ENCODE data around the gene RFT1. TPM values are rescaled to one million over a fixed set of nuclear protein-coding genes. Genes with fewer than 3 reads are reported as not detected.

The RFT1 gene
- total RNA-seq, 4 donors from 2014 or later: 6.8 to 10.3 (median 9.0) TPM

GRCh38 chr3:53114412-53115074, 15.7 kb downstream of the RFT1 start:
- intact Hi-C loops (cut with DNase I): loop anchor here (1.0 kb wide), 1 partner anchor 81 kb away; no protein-coding TSS in a partner anchor
- TF ChIP-seq POLR2A (IDR thresholded peaks at IDR 0.05; ENCODE audit: low read depth) (no peak), CTCF (IDR thresholded peaks at IDR 0.05) (no peak), EP300 (IDR thresholded peaks at IDR 0.05) (no peak), POLR2AphosphoS5 (IDR thresholded peaks at IDR 0.05) (no peak)

GRCh38 chr3:53114011-53114400, 16.2 kb downstream of the RFT1 start:
- Histone ChIP-seq H3K4me1 (peaks cover 9 to 41% (median 35%) of the 10 kb centered on the region in 4 donors), H3K9me3 (no peaks in the 10 kb centered on the region), H3K36me3 (peaks cover 13 to 63% (median 49%) of the 10 kb centered on the region in 4 donors), H3K4me3 (no peak overlapping the region), H3K27me3 (no peaks in the 10 kb centered on the region), H3K27ac (replicated peaks in 1 of 4) (peak overlapping the region; percentile 41 to 75 (median 70))
- TF ChIP-seq EP300 (IDR thresholded peaks at IDR 0.05) (no peak), POLR2AphosphoS5 (IDR thresholded peaks at IDR 0.05) (peak in 1 of 2 donors; percentile 25), CTCF (IDR thresholded peaks at IDR 0.05) (peak; percentile 87 to 91 (median 88))
- 10% methylated on average over 5 of the region's 5 CpGs for WGBS
- DNase-seq (ENCODE audit: extremely low spot score): peak; percentile 96
- intact Hi-C loops (cut with DNase I): loop anchor here (1.0 kb wide), 1 partner anchor 81 kb away; no protein-coding TSS in a partner anchor

More at GRCh38 chr3:53114412-53115074, 15.7 kb downstream of the RFT1 start:
- no peaks in the 10 kb centered on the region for H3K9me3 ChIP-seq
- peak overlapping the region in 3 of 4 donors; percentile 41 to 75 (median 73) for H3K27ac ChIP-seq (replicated peaks in 1 of 4)
- 78% methylated on average over 5 of the region's 5 CpGs for WGBS
- H3K4me1 ChIP-seq: peaks cover 9 to 35% (median 30%) of the 10 kb centered on the region in 4 donors
- H3K36me3 ChIP-seq: peaks cover 18 to 63% (median 49%) of the 10 kb centered on the region in 4 donors
- no peaks in the 10 kb centered on the region for H3K27me3 ChIP-seq
- no peak overlapping the region for H3K4me3 ChIP-seq
- DNase-seq (ENCODE audit: extremely low spot score): no peak

GRCh38 chr3:53113293-53114010, 16.8 kb downstream of the RFT1 start:
- intact Hi-C loops (cut with DNase I): loop anchor here (1.0 kb wide), 1 partner anchor 82 kb away; no protein-coding TSS in a partner anchor
- Histone ChIP-seq H3K4me3 (no peak overlapping the region), H3K4me1 (peaks cover 9 to 42% (median 35%) of the 10 kb centered on the region in 4 donors), H3K9me3 (no peaks in the 10 kb centered on the region), H3K27me3 (no peaks in the 10 kb centered on the region), H3K27ac (replicated peaks in 1 of 4) (peak overlapping the region; percentile 41 to 75 (median 70)), H3K36me3 (peaks cover 7 to 63% (median 46%) of the 10 kb centered on the region in 4 donors)
- no peak for DNase-seq (ENCODE audit: extremely low spot score)
- TF ChIP-seq POLR2A (IDR thresholded peaks at IDR 0.05; ENCODE audit: low read depth) (no peak), POLR2AphosphoS5 (IDR thresholded peaks at IDR 0.05) (peak in 1 of 2 donors; percentile 36)
- 57% methylated on average over 1 of the region's 1 CpG for WGBS

GRCh38 chr3:53111822-53112221, 18.4 kb downstream of the RFT1 start:
- peaks cover 0 to 62% (median 30%) of the 10 kb centered on the region in 4 donors for H3K36me3 ChIP-seq
- peak overlapping the region in 1 of 4 donors; percentile 23 for H3K27ac ChIP-seq (replicated peaks in 1 of 4)
- H3K4me3 ChIP-seq: no peak overlapping the region
- H3K9me3 ChIP-seq: no peaks in the 10 kb centered on the region
- 62% methylated on average over 3 of the region's 3 CpGs for WGBS
- DNase-seq (ENCODE audit: extremely low spot score): no peak
- intact Hi-C loops (cut with DNase I): no loop called here
- no peaks in the 10 kb centered on the region for H3K27me3 ChIP-seq
- peaks cover 9 to 42% (median 35%) of the 10 kb centered on the region in 4 donors for H3K4me1 ChIP-seq
- no peak for TF ChIP-seq POLR2A (IDR thresholded peaks at IDR 0.05; ENCODE audit: low read depth)
- no peak for TF ChIP-seq CTCF (IDR thresholded peaks at IDR 0.05)
- no peak for TF ChIP-seq EP300 (IDR thresholded peaks at IDR 0.05)
- no peak for TF ChIP-seq POLR2AphosphoS5 (IDR thresholded peaks at IDR 0.05)

All from esophagus muscularis mucosa (tissue), 4 donors.